HG02973 (cell line): ENCODE measurements around the gene UPK1B.

Source experiments
- ATAC-seq: cut with Tn5 transposase; IDR thresholded peaks from one replicate; pipeline ENCODE4 v1.9.1; 2021; ENCODE audit warnings: moderate library complexity; ENCODE audit not compliant: unreplicated experiment

The UPK1B gene

DNA sequence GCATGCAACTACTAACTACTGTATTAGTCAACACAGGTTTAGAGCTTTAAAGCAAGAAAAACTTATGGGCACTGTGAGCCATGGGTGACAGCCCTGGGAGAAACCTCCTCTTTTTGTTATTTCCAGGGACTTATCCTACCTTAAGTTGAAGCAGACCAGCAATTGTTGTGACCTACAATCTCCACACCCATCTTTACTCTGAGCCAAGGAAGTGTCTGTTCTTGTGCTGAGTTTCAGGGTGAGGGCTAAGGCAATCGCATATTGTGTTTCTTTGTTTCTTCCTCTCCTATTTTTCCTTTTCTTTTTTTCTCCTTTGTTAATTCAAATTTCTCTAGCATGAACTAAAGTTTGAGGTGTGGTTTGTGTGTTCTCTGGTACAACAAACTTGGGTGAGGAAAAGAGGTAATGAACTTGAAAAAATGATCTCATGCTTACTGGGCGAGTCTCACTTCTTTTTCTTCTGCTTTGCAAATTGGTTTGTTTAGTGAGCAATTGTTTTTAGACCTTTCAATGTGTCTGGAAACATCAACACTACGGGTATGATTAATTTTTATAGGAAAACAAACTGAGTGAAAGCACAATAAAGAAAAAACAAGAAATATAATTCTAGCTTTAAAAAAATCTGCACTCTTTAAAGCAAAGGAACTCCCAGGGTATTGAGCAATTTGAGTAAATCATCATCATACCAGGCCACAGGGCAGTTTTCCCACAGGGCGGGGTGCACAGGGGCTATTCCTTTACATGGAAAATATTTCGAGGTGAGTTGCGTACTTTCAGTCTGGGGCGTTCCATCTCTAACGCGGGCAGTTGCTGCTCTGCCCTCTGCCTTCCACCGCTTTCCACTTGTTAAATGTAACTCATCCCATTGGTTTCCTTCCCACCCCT is 2.7 kb downstream of the UPK1B start:
- ATAC-seq: no peak

DNA sequence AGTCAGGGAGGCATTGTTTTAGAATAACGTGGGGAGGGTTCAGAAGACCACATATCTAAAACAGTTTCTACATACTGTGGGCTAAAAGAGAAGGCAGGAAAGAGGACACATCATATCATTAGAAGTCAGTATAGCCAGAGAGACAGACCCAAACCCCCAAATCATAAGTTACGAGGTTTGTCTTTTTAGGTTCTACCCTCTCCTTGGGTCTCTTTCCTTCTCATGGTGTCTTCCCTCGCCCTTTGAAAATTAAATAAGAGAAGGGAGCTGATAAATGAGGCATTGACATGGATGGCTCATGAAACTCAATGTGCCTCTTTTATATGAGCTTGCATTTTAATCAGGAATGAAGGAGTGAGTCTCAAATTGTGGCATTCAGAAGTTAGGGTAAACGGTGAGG is 3.4 kb downstream of the UPK1B start:
- no peak for ATAC-seq

DNA sequence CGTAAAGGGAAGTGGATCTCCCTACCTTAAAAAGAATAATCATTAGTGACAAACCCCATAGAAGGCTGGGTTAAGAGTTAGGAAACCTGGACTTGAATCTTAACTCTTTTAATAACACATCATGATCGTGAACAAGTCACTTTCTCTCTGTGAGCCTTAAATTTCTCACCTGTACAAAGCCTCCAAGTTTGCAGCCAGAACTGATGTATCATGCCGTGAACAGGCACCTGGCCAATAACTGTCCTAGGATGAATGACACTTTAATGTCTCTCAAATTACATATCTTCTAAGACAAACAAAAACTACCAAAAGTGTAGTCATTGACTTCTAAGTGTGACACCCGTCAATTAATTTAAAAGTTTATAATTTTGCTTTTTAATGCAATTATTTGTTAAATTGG is 3.9 kb downstream of the UPK1B start:
- no peak for ATAC-seq

DNA sequence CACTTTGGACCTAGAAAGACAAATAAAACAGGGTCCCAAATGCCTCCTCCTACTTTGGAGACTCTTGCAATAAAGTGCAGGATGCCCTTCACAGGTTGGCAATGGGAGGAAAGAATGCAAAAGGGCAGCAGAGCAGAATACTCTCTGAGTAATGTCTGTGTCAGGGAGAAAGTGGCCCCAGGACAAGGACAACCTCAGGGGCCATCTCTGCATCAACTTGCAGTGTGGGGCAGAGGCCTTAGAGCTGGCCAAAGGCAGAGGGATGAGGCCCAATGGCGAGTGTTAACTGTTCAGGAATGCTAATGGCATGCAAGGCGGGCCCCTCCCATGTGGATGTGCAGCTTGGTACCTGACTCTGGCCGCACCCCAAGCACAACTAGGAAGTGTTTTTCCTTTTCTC is 8.4 kb downstream of the UPK1B start:
- ATAC-seq: no peak

DNA sequence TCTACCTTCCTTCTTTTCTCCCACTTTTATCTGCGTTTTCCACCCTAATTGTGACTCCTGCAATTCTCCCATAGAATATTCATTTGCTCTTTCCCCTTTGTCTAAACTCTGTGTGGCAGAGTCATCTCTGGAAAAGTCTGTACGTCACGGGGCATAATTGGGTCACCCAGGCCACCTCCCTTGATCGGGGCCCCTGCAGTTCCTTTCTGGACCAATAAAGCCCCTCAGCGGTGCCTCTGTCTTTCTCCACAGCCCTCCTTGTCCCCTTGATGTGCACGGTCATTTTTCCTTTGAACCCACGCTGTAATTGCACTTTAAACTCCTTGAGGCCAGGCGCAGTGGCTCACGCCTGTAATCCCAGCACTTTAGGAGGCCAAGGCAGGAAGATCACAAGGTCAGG is 10.7 kb downstream of the UPK1B start:
- no peak for ATAC-seq

DNA sequence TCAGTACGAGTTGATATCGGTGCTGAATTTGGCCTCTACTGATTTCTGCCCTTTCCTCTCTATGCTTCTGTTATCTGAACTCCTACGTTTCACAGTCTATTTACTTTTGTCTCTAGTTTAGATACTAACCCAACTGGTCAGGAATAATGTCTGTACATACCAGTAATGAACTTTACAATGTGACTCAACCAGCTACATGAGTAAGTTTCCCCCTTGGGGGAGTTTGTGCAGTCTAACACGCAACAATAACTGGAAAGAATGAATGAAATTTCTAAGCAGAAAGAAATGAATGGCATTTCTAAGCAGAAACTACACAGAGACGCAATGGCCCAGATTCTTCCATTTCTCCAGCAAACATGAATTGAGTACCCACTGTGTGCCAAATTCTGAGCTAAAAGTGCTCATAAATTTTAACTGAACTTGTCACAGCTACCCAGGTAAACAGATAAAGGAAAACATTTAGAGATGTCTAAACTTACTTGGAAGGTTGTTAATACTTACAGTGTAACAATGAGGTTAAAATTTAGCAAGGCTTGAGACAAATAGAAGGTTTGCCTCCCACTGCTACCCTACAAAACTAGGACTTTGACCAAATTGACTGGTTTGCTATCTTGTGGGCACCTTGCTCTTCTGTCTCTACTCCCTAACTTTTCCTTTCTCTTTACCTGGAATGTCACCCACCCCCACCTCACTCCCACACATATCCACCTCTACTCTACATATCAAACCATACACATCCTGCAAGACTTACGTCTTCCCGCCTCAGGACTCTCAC is 11.6 kb downstream of the UPK1B start:
- no peak for ATAC-seq

DNA sequence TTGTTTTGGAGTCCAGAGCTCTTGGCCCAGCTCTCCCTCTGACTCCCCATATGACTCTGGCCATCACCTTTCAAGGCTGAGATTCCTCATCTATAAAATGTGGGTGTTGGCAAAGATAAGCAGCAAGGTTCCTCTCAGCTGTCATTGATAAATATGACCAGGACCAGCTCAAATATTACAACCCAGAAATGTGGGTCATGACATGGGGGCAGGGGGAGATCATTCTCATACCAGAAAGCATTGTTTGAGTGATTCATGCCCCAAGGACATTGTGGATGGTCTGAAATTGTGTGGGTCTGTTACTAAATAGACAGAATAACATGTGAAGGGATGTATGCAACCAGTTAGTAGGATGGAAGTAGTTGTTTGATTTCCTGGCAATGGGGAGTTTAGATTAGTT is 13.9 kb downstream of the UPK1B start:
- no peak for ATAC-seq

DNA sequence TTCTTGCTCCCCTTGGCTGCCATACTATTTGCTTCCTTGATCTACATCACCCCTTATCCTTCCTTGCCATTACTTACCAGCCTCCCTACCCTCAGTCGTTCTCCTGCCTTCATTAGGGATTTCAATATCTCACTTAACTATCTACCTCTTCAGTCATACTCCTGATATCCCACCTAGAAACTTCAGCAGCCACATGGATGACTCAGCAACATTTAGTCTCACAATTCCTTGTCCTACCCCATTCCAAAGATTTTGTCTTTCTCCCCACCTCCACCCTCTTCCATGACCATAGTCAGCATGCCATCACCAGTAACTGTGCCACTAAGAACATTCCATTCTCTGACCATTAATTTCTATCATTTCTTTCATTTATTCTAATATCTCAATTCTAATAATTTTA is 18.4 kb downstream of the UPK1B start:
- ATAC-seq: no peak

DNA sequence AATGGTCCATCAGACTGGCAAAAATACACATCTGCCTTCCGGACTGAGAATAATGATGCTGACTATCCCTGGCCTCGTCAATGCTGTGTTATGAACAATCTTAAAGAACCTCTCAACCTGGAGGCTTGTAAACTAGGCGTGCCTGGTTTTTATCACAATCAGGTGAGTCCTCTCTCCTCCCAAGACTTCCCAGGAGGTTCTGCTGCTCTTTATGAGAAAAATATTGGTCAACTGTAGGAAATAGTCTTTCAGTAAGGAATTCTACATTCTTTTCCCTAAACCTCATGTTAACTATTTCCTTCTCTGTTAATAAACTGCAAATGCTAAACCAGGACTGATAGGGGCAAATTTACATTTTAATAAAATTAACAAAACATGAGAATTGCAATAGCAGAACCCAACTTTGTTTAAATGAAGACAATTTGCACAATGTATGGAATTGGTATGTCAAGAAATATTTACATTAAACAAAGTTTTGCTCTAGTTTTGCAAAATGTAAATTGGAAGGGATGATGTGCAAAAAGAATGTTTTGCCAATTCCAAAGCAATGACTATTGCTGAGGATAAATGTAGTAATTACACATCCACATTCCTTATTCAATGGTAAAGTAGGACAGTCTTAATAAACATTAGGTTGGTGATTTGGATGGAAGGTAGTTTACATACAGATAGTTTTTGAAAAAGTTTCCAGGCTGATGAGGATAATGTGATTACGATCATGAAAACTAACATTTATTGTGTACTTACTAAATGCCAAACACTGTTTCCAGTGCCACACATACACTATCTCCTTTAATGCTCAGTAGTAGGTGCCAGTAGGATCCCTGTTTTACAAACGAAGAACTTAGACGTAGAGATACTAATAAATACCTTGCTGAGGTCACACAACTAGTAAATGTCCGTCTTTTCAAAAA is 21.1 kb downstream of the UPK1B start:
- ATAC-seq: no peak

DNA sequence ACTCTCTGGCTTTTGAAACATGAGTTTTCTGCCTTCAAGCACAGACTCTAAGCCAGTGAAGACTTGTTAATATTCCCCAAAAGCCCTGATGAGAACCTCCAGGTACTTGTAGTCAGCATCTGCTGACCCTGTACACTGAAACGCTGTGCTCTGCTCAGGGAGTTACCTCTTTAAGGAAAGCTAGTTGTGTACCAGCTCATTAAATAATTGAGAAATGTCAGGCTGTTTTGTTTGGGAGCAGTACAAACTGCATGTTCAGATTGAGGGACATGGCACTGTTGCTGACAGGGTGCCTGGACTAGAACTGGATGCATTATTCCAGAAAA is 21.7 kb downstream of the UPK1B start:
- no peak for ATAC-seq

DNA sequence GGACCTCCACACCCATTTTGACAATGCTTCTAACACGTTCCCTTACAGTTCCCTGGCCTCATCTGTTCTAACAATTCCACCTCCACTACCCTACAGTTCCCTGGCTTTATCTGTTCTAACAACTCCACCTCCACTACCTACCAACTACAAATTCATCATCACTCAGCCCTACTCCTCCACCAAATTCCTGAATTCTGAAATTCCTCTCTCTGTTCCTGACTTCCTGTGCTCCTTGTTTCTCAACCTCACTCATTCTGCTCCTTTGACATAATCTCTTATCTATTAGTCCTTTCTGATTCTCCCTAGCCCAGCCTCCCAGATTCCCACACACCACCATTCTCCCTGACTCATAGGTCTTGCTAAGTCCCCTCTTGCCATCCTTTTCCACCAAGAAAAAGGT is 22.5 kb downstream of the UPK1B start:
- no peak for ATAC-seq

DNA sequence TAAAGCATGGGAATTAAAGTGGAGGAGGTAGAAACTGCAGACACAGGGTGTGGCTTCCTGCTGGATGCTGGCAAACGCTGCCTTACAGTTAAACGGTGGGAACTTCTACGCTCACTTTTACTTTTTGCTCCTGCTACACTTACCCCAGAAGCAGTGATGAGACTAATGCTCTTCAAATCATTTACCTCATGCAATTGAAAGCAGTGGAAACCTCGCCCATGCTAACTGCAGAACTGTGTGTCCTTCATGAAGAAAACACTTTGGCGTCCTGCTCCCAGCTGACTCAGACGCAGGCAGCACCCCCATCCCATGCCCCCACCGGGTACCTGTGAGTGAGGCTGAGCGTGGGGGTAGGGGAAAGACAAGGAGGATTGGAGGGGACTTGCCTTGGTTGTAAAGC is 31.8 kb downstream of the UPK1B start:
- ATAC-seq: no peak

DNA sequence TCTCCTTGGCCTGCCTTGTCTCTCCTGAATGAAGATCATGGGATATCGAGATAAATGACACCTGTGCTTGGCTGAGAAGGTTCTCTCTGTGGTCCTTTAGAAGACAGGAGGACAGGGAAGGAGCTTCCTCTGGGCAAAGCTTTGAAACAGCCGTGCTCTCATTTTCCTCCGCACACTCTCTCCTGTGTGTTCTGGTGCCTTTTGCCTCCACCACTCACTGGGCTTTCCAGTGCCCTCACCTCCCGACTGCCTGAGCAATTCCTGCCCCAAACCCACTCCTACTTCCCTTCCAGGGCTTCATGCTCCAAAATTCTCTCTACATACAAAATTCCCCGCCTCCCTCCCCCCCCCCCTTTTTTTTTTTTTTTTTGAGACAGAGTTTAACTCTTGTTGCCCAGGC is 32.3 kb downstream of the UPK1B start:
- ATAC-seq: no peak

DNA sequence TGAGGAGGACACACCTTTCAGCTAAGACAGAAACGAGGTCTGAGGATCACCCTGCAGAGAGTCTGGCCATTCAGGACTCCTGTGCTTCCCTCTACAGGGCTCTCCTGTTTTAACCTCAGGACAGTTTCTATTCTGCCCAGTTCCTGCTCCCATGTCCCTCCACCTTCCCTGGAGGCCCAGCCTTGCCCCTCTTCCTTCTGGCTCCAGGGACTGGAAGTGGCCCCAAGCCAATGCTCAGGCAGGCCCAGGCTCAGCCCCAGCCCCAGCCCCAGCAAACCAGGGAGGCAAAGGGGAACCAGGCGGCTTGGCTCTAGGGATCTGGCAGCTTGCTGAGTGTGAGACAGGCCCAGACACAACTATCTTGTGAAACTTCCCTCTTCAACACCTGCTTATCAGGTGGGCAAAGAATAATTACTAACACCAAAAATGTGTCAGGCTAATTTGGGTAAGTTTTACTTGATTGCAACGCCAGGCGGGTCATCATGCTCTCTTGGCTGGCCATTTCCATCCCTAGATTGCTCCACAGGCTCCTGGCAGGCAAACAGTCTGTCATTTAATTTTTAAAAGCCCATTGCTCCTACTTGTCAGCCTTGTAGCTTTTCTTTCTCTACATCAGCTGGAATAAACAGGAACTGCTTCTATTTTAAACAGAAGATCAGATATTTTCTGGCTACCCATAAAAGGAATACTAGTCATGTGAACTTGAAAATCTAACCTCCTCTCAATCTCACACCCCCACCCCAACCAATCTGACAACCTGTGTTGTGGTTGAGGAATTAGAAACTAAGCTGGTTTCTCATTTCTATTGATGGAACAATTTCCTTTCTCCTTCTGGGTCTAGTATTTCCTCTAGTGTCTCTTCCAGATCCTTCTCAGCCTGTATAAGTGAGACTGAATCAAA is 33.5 kb downstream of the UPK1B start:
- ATAC-seq: no peak

DNA sequence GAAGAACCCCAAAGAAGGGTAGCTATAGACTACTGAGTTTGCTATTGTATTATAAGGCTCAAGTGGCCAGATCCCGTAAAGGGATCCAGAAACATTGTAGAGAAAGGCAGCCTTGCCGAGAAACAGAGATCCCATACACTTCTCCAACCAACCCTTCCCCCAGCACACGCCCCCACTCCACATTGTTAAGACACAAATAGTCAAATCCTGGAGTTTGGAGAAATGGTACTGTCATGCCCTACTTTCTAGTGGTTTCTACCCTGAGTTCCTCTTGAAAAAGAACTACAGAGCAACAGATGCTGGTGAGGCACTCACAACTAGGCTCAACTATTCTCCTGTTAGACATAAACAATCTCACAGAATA is 34.1 kb downstream of the UPK1B start:
- ATAC-seq: no peak

DNA sequence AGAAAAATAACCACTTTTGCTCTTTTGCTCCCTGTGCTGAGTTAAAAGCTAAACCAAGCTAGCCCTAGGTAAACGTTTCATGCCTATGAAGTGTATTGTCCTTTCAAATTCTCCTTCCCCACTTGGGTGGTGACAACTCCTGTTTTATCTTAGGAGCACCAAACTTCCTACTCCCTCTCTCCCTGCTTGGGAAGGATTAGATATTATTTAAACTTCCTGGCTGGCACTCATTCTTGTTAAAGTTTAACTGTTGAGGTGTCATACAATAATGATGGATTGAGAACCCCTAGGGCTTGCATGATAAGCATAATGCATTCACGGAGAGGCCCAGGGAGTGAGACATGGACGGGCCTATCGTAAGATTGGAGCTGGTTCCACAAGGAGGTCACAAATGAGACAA is 37.8 kb downstream of the UPK1B start:
- no peak for ATAC-seq

DNA sequence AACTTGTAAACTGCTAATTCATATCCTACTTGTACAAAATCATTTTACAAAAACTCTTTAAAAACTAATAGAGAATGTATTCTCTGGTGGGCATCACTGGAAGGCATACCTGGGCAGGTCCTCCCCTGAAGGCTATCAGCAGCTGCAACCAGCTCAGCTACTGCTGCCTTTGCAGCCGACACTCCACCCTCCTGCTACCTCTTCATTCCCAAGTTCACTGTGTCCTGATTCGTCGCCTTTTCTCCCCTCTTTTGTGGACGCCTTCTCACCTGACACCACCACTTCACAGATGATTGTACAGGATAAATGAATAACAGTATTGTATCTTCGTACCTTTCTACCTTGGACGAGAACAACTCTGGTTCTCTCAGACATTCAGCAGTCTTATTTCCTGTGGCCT is 38.4 kb downstream of the UPK1B start:
- no peak for ATAC-seq

DNA sequence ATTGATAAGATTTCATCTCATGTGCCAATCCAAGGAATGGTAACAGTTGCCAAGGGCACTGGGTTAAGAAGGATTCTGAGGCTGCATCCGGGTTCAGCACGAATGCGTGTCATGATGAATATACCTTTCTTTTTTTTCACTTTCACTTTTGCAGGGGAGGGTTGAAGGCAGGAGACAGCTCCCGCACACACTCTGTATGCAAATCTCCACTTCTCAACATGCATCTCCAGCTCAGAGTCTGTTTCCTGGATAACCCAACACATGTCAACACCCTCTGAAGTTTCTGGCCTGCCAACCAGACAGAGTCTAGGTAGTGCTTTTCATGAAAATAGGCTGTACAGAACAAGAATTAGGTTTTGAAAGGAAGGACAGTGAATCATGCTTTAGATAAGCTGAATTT is 45.7 kb downstream of the UPK1B start:
- peak; percentile 95 for ATAC-seq

DNA sequence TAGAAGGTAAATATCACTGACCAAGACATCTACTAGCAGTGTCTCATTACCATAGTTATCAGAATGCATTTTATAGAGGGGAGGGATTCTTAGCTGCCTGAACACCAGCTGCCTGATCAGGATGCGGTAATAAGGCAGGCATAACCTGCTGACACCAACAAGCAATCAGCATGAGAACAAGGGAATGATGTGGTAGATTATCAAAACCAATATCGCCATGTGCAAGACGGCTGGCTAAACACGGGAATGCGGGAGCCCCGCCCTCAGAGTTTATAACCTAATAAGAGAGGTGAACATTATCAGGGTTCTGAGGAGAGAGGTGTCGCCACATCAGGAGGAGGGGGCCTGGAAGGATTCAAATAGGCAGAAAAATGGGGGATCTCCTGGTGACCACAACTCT is 46.8 kb downstream of the UPK1B start:
- no peak for ATAC-seq

DNA sequence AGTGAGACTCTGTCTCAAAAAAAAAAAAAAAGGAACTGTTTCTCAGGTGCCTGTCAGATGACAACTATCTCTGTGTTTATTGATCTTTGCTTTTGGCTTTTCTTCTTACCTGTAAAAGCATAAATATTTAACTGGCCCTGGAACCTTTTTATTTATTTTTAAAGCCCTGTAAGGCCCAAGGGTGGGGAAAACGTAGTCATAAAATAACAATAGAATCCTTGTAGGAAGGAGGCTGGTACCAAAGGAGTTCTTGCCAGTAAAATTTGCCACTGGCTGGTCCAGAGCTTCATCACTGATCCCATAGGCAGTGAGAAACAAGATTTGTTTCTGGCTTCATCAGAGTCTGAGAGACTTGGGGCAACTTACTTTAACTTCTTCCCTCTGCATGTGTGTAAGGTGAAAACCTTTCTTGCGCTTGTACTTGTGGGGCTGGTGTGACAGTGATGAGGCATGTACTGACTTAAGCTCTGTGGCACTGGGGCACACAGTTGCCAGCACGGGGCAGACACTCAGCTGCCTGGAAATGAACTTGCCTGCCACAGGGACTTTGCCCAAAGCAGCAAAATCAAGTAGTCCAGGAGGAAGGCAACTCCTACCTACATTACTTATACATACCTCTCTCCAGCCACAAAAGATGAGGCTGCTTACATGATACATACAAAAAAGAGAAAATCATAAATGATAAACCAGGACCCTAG is 47.7 kb downstream of the UPK1B start:
- no peak for ATAC-seq
